B cell (primary cell): ENCODE results near the gene PGS1.

ENCODE experiments used
- CTCF ChIP-seq: fragments of 200-600 bp; IDR thresholded peaks from one replicate; pipeline ENCODE4 v1.8.0; 2022; ENCODE audit warnings: antibody characterized with exemption, mild to moderate bottlenecking
- EZH2 ChIP-seq: IDR thresholded peaks from 2 replicates; pipeline ENCODE4 v1.6.1; 2012; ENCODE audit warnings: borderline replicate concordance, low read depth, mild to moderate bottlenecking, moderate library complexity, low read length; ENCODE audit not compliant: insufficient read depth, poor library complexity, severe bottlenecking

GRCh38 chr17:78401891-78402290, 23.4 kb downstream of the PGS1 start:
- TF ChIP-seq CTCF (no peak), EZH2 (no peak)
